Lung (tissue), 12 donors: ENCODE measurements around the gene AIF1. TPM values are rescaled to one million over a fixed set of nuclear protein-coding genes. Genes with fewer than 3 reads are reported as not detected.

Source experiments
- ATAC-seq: fragments of 200-7000 bp; cut with Tn5 transposase; one replicate; pipeline ENCODE4 v1.9.1; 2020; ENCODE audit warnings: moderate number of reproducible peaks; ENCODE audit not compliant: insufficient read depth, low FRiP score
- DNase-seq, 3 donors: peaks; one replicate each; pipeline ENCODE4 v3.0.0-alpha.2; 2013 to 2017
- H3K27ac ChIP-seq, 2 donors: one replicate each; pipeline ENCODE4 v1.5.1; 2013; ENCODE audit warnings: mild to moderate bottlenecking in 2 of 2, moderate library complexity in 2 of 2, control low read depth in 1 of 2, inconsistent platforms in 1 of 2, low read depth in 1 of 2, low read length in 1 of 2
- H3K27me3 ChIP-seq, 3 donors: one replicate each; pipeline ENCODE4 v1.5.1; 2013; ENCODE audit warnings: low read length in 2 of 3; ENCODE audit not compliant: control insufficient read depth in 3 of 3, insufficient read depth in 3 of 3
- H3K36me3 ChIP-seq, 4 donors: one replicate each; pipeline ENCODE4 v1.5.1; 2013; ENCODE audit warnings: low read length in 4 of 4, mild to moderate bottlenecking in 1 of 4, moderate library complexity in 1 of 4; ENCODE audit not compliant: control insufficient read depth in 4 of 4, insufficient read depth in 4 of 4
- H3K4me1 ChIP-seq, 5 donors: one replicate each; pipeline ENCODE4 v1.5.1; 2013; ENCODE audit warnings: low read length in 5 of 5, mild to moderate bottlenecking in 2 of 5, moderate library complexity in 1 of 5; ENCODE audit not compliant: control insufficient read depth in 5 of 5, insufficient read depth in 5 of 5
- H3K4me3 ChIP-seq: one replicate; pipeline ENCODE4 v1.5.1; 2013; ENCODE audit warnings: mild to moderate bottlenecking, control low read depth, moderate library complexity
- H3K9ac ChIP-seq, 2 donors: one replicate each; pipeline ENCODE4 v1.5.1; 2013; ENCODE audit warnings: low read length in 2 of 2, control low read depth in 1 of 2; ENCODE audit not compliant: insufficient read depth in 1 of 2
- H3K9me3 ChIP-seq, 4 donors: one replicate each; pipeline ENCODE4 v1.5.1; 2013; ENCODE audit warnings: low read length in 3 of 4, mild to moderate bottlenecking in 1 of 4, moderate library complexity in 1 of 4; ENCODE audit not compliant: control insufficient read depth in 4 of 4, insufficient read depth in 3 of 4
- WGBS, 2 donors: extraction: QIAGEN DNeasy Blood & Tissue Kit; methylation state at CpG; one replicate each; pipeline ENCODE4 v1.1.7; 2013; 5-methylcytosine and 5-hydroxymethylcytosine counted together
- polyA plus RNA-seq, 2 donors: library from polyadenylated mRNA; stranded (reverse); fragments of 200-250 nt; gene quantifications; one replicate each; pipeline ENCODE4 v1.2.1, GENCODE V29; 2013
- total RNA-seq, 2 donors: library from RNA; depleted of rRNA in 1 of 2; stranded (reverse); fragments of >200 nt in 1 of 2; gene quantifications; one replicate each; pipeline ENCODE4 v1.2.1, GENCODE V29; 2014 to 2021
- TF ChIP-seq, protein P1 (sequence below): IDR thresholded peaks from 2 replicates; pipeline ENCODE4 v1.5.1; 2012; ENCODE audit warnings: mild to moderate bottlenecking; ENCODE audit errors: control extremely low read depth, extremely low read depth
- donor health status: control.
- donor health status: control.
- donor health status: Bipolar disorder and iron deficiency.
- donor health status: healthy.
- donor health status: DM: yes; HTN: yes; CAD: no.

AIF1 gene
- total and polyA plus RNA-seq, 4 donors: 38.7 to 345 (median 88.0) TPM

DNA sequence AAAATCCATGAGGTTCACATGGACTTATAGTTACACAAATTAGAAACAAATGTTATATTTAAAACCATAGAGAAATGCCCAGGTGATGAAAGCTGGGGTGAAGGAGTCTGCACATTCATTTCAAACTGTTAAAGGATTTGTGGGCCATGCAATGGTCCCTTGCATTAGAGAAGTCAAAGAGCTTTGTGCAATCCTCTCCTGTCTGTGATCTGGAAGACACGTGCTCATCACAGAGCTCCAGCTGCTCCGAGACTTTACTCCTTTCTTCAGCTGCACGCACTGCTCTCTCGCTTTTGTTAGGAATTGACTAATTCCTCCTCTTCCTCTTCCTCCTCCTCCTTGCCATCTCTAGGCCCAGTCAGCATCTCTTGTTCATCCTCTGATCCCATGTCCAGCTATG lies 4.1 kb upstream of the AIF1 start:
- Histone ChIP-seq H3K27me3 (no peaks in the 10 kb centered on the region), H3K9ac (no peak overlapping the region), H3K9me3 (no peaks in the 10 kb centered on the region), H3K27ac (no peak overlapping the region), H3K36me3 (no peaks in the 10 kb centered on the region), H3K4me1 (peaks cover 0 to 18% (median 0%) of the 10 kb centered on the region in 5 donors), H3K4me3 (no peak overlapping the region)
- 64 to 80% methylated on average over 4 of the region's 4 CpGs for WGBS, 2 donors
- ATAC-seq: no peak
- TF ChIP-seq, protein P1, sequence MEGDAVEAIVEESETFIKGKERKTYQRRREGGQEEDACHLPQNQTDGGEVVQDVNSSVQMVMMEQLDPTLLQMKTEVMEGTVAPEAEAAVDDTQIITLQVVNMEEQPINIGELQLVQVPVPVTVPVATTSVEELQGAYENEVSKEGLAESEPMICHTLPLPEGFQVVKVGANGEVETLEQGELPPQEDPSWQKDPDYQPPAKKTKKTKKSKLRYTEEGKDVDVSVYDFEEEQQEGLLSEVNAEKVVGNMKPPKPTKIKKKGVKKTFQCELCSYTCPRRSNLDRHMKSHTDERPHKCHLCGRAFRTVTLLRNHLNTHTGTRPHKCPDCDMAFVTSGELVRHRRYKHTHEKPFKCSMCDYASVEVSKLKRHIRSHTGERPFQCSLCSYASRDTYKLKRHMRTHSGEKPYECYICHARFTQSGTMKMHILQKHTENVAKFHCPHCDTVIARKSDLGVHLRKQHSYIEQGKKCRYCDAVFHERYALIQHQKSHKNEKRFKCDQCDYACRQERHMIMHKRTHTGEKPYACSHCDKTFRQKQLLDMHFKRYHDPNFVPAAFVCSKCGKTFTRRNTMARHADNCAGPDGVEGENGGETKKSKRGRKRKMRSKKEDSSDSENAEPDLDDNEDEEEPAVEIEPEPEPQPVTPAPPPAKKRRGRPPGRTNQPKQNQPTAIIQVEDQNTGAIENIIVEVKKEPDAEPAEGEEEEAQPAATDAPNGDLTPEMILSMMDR: no peak
- DNase-seq: no peak

DNA sequence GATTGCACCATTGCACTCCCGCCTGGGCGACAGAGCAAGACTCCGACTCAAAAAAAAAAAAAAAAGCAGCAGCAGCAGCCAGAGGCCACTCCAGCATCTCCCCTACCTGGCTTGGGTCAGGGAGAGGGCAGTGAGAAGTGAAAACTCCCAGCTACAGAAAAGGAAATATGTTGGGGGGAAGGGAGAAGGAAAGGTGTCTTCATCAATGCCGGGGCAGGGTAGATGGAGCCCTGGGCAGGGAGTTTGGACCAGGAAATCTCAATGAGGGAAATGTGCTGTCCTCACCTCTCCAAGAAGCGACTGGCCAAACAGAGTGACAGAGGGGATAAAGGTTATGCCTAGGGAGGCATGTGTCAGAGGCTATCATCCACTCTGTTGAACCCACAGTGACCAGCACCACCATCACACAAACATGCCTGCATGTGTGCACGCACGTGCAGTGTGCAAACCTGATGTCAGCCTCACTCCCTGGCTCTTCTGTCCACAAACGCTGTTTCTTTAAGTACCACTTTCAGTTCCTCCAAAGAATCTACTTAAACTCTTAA lies 887 bp upstream of the AIF1 start:
- Histone ChIP-seq H3K4me3 (no peak overlapping the region), H3K27ac (peak overlapping the region in 1 of 2 donors; percentile 45), H3K9me3 (no peaks in the 10 kb centered on the region), H3K27me3 (no peaks in the 10 kb centered on the region), H3K4me1 (peaks cover 0 to 20% (median 0%) of the 10 kb centered on the region in 5 donors), H3K9ac (no peak overlapping the region), H3K36me3 (no peaks in the 10 kb centered on the region)
- peak; percentile 38 for ATAC-seq
- TF ChIP-seq, protein P1: no peak
- 38 to 46% methylated on average over 8 of the region's 8 CpGs for WGBS, 2 donors
- DNase-seq: peak in 2 of 3 donors; percentile 38 to 65

DNA sequence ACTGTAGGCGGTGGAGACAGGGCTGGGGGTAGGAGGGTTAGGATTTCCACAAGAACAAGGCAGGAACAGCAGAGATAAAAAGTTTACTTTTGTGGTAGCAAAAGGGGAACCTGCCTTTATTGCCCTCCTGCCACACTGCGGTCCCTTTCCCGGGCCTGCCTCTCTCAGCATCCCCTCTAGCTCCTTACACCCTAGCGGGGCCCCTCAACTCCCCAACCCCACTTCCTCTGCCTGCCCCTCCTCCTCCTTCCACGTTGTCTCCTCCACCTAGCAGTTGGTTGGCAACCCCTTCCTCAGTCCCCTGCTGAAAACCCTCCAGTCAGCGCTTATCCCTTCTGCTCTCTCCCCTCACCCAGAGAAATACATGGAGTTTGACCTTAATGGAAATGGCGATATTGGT lies 714 bp downstream of the AIF1 start:
- no peak overlapping the region for H3K9ac ChIP-seq
- H3K4me1 ChIP-seq: peaks cover 0 to 20% (median 0%) of the 10 kb centered on the region in 5 donors
- TF ChIP-seq, protein P1: no peak
- no peak overlapping the region for H3K4me3 ChIP-seq
- no peak for ATAC-seq
- no peaks in the 10 kb centered on the region for H3K9me3 ChIP-seq
- H3K27ac ChIP-seq: peak overlapping the region in 1 of 2 donors; percentile 23
- no peaks in the 10 kb centered on the region for H3K27me3 ChIP-seq
- DNase-seq: no peak
- WGBS, 2 donors: 39 to 52% methylated on average over 7 of the region's 7 CpGs
- no peaks in the 10 kb centered on the region for H3K36me3 ChIP-seq

DNA sequence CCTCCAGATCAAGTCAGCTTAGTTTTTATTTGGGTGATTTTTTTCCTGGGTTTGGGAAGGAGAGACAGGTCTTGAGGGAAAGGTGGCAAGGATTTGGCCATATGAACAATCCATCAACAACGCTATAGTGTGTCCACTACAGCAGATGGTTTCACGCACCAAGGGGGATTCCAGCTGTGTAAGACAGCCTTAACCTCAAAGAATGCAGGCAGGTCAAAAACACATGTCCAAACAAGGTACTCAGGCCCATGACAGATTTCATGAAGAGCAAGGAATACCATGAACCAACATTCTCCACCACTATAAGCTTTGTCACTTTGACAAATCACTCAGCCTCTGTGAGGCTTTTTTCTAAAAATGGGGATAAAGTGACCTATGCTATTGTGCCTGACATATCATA lies 2.0 kb downstream of the AIF1 start:
- no peak overlapping the region for H3K4me3 ChIP-seq
- 90 to 93% methylated on average over 2 of the region's 2 CpGs for WGBS, 2 donors
- no peaks in the 10 kb centered on the region for H3K27me3 ChIP-seq
- DNase-seq (no peak), ATAC-seq (no peak)
- no peak overlapping the region for H3K27ac ChIP-seq
- H3K4me1 ChIP-seq: peaks cover 0 to 20% (median 2%) of the 10 kb centered on the region in 5 donors
- H3K36me3 ChIP-seq: peaks cover 0 to 4% (median 0%) of the 10 kb centered on the region in 4 donors
- H3K9me3 ChIP-seq: no peaks in the 10 kb centered on the region
- TF ChIP-seq, protein P1: no peak
- H3K9ac ChIP-seq: no peak overlapping the region
